Activated CD4-positive, CD25-positive, alpha-beta regulatory T cell (primary cell): Measurements from ENCODE around the gene HMX1.

Experiments
- DNase-seq, 4 experiments: peaks; one replicate each; lab custom pipeline; 2025; lab: John Stamatoyannopoulos, UW

The HMX1 gene

DNA sequence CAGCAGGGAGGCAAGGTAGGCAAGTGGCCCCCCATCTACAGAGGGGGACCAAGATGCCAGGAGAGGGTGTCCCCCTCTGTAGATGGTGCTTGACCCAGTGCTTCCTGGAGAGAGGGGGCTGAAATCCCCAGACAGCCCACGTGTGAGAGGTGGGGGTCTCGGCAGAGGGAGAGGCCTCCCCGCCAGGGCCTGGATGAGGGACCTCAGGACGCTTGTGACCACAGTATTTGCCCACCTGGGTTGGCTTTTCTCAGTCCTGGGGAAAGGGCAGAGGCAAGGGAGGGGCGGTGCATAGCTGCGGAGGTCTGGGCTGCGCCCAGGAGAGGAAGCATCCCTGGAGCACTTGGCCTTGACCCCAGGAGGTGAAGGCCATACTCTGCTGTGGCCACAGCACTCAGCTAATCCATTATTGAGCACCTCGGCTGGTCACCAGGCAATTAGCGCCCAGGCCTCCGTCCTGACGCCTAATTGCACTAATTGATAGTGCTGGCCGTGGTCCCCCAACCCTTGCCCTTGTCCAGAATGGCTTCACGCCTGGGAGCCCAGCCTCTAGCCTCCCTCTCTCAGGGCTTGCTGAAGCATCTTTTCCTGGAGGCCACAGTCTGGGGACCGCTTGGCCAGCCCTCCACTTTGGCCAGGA is 30.7 kb downstream of the HMX1 start:
- no peak for DNase-seq

DNA sequence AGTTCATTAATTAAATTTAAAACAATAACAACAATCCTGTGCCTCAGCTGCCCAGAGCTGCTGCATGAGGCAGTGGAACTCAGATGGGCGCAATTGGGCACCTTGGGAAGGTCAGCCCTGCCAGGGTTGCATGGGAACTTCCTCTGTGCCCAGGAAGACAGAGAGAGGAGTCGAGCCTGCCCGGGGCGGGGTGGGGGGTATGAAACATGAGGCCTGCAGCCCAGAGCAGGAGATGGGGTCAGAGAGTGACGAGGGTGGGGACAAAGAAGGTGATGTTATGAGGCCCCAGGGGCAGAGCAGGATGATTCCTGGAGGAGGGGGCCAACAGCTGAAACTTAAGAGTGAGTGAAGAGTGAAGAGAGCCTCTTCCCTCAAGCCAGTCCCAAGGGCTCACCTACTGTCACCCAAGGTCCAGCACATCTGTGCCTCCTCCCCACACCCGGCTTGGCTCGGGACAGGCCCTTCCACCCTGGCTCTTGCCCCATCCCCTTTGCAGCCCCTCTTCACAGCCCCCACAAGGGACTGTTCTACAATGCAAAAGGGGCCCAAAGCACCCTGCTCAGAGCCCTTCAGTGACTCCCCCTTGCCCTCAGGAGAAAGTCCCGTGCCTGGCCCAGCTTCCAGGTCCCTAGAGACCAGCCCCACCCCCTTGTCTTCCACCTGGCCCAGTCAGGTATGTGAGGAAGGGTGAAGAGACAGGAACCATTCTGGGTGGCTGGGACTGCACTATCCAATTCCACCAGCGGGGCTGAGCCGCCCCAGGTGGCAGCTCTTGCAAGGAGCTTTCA is 31.4 kb downstream of the HMX1 start:
- no peak for DNase-seq

DNA sequence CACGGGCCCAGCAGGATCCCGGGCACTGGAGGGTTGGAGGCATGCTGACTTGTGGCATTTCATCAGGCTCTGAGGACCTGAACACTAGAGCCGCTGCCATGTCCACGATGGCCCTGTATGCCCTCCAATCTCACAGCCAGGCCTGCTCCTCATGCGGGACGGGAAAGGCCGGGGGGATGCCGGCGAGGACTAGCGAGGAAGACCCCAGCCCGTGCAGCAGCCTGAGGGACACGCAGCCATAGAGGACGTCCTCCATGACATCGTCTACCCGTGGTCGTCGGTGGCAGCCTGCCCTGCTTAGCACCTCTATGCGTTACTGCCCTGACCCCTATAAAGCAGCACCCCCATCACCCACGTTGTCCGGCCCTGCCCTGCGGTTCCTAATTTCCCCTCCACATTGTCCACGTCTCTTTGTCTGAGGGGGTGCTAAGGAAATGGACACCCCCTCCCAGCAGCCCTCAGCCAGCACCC is 32.6 kb downstream of the HMX1 start:
- no peak for DNase-seq

DNA sequence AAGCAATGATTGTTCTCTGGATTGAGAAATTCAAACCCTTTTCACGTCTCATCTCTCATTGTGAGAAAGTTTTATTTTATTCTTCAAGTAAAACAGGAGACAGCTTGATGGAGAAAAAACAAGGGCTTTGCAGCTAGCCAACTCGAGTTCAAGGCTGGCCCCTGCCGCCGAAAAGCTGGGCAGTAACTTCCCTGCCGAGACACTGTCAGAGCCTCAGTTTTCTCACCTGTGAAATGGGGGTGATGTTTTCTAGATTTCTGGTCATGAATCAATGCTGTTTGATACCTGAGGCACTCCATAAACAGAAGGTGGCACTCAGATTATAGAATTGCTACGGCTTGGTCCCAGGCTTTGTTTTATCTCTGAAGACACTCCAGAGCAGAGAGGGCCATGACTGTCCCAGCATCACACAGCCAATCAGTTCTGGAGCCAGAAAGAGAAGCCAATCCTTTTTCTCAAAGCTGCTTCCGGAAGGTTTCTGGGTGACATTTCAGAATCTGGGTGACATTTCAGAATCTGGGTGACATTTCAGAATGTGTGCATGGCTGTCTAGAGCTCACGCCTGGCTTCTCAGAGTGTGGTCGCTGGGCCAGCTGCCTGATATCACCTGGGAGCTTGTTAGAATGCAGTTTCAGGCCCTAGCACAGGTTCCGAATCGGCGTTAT is 33.2 kb downstream of the HMX1 start:
- DNase-seq: no peak

DNA sequence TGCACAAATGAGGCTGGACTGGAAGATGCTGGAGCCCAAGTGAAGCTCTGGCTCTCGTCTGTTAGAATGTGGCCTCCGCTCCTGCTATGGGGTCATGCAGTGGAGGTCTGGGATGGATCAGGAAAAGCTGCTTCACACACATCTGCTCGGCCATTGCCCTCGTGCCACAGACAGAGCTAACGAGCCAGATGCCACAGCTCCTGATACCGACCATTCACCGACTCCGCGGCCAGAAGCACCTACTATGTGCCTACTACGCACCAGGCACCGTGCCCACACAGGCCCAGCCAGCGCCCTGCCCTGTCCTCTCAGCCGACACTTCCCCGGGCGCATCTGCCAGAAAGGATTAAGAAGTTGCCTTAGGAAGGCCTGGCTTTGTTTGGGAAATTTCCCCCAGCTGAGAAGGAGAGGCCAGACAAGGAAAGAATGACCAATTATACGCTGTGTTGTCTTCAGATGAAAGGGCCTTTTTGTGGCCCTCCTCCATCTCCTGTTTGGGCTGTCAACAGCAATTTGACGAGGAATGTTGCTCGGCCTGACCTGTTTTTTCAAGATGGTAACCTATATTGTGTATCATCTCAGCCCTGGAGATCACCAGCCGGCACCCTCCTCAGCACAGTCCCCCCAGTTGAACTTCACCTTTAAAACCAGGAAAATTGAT is 34.3 kb downstream of the HMX1 start:
- no peak for DNase-seq

DNA sequence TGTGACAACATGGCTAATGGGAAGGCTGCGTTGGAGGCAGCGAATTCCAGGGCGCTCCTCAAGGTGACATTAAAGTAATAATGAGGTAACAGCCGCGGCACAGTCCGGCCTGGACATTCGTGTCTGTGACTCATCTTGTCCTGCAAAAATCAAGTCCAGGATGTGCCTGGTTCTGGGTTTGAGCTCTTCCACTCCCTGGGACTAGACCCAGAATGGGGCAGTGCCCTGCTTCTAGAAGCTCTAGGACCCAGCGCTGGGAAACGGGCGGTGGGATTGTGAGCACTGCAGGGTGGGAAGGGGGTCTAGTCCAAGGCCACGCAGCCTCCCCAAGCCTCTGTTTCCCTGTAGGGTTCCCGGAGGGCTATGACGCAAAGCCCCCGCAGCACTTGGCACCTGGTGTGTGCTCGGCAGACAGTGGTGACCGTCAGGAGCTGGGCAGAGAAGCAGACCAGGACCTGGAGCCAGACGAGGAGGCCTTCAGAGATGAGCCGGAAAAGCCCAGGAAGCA is 34.9 kb downstream of the HMX1 start:
- DNase-seq: no peak

DNA sequence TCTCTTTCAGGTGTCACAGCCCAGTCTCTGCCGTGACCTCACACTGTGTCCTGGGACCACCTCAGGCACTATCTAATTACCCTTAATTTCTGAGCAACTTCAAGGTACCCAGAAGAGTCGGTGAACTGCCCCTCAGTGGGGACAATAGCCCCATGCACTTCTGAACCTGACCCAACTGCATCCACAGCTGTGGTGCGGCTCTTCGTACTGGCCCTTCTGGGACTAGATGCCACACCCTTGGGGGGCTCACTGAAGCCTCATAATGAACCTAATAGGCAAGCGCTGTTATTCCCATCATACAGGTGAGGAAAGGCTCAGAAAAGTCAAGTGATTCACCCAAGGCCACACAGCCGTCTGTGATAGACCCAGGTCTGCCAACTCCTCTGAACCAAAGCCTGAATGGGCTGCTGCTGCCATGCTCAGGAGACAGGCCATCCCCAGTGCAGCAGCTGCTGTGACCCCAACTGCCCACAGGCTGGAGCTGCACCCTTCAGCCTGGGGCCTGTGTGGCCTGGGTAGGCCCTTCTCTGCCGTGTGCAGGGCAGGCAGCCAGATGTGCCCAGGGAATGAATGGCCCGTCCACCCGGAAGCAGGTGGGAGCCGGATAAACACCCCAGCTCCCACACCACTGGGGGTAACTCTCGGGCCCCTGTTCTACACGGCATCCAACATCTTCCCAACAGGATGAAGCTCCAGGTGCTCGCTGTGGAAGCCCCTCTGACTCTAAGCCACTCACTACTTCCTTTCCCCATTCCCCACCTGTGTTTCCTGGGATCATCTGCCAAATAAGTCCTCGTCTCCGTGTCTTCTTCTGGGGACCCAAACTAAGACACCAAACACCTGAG is 35.9 kb downstream of the HMX1 start:
- DNase-seq: no peak

DNA sequence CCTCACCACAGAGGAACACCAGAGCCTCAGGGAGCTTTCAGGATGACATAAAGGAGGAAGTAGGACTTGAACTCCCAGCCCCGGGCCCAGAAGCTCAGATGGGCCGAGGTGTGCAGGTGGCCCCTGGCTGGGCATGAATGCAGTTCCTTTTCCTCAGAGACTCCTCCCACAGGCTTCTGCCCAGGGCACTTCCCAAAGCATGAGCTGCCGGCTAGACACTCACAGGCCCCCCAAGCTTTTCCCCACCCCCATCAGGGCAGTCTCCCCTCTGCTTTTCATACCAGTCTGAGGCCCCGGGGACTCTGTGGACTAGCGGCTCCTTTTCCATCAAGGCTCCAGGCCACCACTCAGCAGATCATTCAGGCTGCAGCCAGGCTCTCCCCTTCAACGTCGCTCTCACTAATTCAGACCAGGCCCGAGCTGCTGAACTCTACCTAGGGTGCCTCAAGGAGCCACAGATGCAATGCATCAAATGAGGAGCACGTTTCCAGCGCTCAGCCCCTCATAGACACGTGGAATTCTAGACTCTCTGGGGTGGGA is 36.9 kb downstream of the HMX1 start:
- no peak for DNase-seq

DNA sequence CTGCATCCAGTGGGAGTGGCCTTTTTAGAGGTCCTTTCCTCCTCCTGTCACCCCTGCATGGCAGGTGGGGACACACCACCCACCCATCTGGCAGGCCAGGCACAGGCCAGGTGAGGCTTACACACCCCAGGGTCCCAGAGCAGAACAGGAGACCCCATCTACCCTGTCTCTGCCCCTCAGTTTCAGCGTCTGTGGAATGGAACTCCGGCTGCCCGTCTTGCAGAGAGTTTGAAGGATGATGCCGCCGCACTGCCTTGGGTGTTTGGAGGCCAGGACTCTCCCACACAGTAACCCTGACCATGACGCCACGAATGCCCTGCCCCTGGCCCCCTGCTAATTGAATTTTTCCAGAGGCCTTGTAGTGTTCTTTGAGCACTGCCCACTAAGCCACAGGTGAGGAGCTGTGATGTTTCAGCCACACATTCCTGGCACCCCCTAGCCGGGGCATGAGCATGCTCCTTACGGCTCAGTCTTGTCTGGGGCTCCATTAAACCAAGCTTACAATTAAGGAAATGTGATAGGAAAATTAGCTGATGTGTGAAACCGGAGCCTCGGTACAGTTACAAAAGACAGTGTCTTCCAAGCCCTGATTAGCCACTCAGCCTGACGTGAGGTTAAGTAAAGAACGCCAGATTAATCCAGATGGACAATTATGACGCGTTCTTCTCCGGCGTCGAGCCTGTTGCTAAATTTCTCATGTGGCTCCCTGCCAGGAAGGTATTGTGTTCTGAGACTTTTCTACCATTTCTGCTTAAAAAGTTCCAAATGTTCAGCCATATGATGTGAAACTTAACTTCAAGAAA is 39.3 kb downstream of the HMX1 start:
- DNase-seq: no peak

DNA sequence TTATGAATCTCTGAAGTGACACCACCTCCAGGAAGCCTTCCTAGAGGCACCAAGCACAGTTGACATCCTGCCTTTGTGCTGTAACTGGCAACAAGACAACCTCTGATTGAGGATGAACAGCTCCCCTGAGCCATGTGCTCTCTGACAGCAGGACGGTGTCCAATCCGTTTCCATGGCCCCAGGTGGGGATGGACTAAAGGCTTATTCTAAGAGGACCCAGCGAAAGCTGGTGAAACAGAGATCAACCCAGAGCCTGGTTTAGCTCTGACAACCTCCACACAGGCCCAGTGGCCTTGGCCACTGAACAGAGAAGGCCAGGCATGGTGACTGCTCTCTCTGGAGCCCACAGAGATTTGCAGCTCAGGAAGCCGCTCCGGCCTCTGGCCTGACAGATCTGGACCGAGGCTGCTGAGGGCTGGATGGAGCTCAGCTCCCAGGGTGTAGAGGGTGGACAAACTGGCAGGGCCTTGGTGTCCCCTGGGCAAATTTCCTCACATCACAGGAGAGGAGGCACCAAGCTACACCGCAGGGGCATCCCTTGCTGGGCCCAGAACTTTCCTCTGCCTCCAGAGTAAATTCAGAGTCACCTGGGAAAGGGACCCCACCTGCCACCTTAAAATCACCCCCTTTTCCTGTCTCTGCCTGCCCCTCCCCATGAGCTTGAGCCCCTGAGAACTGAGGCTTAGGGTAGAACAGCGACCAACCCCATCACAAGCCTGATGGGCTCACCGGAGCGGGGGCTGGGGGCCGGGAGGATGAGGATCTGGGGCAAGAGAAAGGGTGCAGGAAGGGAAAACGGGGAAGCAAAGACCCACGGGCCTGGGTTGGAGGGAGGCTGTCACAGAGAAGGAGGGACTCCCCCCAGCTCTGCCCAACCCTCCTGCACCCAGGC is 40.2 kb downstream of the HMX1 start:
- no peak for DNase-seq

DNA sequence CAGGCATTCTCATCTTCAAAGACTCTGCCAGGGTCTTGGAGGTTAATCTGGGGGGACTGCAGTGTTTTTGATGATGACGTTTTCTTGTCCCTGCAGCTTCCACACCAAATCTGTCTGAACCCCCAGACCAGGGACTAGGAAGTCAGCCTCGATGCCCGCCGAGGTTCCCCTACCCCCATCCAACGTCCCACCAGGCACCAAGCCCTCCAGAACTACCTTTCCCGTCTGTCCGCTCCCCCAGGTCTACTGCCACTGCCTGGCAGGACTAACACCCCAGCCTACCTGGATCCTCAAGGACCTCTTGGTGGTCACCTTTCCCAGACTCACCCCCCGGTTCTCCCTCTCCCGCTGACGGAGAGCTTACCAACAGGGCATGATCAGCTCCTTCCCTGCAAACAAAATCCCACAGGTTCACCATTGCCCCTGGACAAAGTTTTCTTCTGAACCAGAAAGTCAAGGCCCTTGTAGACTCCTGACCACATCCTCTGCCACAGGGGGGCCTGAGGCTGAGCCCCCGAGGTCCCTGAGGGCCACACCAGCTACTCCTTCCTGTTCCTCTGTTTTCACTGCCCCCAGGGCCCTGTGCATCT is 40.9 kb downstream of the HMX1 start:
- no peak for DNase-seq

DNA sequence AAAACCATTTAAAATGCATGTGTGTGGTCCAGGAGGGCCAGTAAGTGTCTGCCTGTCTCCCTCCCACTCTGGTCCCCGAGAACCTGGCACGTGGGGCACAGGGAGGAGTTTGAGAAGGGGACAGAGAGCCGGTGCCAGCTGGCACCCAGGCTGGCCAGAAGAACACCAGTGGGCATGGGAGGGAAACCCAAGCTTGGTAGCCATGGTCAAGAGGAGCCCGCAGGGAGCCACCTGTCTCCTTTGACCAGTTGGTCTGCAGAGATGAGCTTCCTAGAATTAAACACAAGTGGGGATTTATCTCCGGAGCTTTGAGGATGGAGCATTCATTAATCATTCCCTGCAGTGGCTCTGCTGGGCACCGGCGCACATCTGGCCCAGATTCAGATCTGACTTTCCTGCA is 41.6 kb downstream of the HMX1 start:
- no peak for DNase-seq

DNA sequence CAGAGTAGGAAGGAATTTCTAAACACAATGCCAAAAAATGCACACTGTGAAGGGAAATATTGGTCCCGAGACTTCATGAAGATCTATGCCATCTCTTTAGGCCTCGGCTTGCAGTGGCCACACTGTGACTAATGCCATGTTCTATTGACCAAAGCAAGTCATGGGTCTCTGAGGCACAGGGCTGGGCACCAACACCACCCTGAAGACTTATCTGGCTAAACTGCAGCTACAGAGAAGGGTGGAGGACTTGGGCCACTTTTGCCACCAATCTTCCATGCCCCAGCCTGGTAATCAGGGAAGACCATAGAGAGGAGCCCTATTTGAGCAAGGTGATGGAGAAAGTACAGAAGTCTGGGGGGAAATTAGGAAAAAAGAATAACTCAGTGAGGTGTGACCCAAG is 42.1 kb downstream of the HMX1 start:
- DNase-seq: no peak

DNA sequence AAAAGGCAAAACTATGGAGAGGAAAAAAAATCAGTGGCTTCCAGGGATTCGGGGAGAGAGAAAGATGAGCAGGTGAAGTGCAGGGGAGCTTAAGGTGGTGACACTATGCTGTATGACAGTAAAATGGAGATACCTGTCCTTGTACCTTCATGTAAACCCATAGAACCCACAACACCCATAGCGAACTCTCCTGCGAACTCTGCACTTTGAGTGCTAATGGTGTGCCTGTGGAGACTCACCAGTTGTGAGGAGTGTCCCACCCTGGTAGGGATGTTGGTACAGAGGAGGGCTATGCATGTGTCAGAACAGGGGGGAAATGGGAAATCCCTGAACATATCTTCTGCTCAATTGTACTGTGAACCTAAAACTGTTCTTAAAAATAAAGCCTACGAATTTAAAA is 42.8 kb downstream of the HMX1 start:
- no peak for DNase-seq

DNA sequence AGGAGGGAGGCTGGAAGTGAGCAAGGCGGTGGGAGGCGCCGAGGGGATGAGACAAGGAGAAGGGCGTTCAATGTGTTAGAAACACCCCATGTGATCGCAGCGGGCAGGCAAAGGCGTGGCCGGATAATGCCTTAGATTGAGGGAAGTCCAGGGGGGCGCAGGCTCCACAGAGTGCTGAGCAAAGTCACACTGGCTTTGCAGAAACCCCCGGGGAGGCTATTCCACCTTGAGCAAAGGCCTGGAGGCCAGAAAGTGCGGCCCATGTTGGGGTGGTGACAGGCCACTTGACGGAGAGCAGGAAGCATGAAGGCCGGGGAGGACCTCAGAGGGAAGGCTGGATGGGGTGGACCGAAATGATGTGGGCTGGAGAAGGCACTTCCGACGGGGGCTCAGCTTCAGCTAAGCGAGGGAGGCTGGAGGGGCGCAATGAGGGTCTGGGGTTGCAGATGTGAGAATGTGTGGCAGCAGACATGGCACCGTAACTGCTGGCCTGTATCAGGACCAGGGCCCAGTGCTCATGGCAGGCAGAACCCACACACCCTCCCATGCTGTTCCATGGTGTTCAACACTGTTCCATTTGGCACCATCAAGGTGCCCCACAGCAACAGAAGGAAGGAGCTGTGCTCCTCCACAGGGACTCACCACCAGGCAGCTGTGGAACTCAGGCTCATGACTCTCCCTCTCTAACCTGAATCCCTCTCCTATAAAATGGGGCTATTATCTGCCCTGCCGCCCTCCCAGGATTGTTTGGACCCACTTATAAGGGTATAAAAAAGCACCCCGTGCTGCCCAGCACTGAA is 50.3 kb downstream of the HMX1 start:
- DNase-seq: no peak

DNA sequence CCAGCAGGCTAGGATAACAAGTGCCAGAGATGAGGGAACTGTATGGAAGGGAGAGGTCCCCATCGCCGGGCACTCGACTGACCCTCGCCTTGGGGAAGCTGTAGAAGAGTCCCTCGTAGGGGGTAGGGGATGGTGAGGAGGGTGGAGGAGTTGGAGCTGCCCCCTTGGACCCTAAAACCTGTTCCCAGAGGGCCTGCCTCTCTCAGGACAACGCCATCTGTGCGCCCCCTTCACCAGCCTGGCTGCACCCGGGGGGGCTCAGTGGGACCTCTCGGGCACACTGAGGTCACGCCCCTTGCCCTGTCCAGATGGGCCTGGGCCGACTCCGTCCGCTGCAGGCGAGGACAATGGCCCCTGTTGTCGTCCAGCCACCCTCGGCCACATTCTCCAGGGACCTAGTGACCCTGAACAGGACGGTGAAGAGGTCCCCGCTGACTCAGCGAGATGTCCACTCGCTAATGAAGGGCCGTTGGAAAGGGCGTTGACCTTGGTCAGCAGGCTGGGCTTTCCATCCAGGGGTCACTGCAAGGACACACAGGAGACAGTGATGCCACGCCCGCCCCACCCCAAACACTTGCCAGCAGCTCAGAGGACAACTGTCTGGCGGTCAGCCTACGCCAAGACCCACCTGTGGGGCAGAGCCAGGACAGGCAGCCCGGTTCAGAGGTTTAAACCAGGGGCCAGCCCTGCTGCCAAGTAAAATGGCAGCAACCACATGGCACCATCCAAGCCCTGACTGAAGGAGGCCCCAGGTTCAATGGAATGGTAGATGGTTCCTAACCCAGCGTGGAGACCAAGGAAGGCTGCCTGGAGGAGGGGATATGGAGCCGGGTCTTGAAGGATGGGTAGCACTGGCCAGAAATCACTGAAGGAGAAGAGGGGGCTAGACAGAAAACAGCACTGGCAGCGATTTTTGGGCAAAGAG is 51.2 kb downstream of the HMX1 start:
- no peak for DNase-seq
